Muscle layer of colon (tissue), 2 donors: ENCODE results near the gene PRKAR1B.
"Not testable (repeated sequence)": the region's sequence is repeated elsewhere in the genome, so short reads cannot be mapped to it uniquely, and the experiment has no call there.

Source experiments
- H3K27ac ChIP-seq: one replicate; pipeline ENCODE4 v1.7.0; 2013; ENCODE audit warnings: low read depth, mild to moderate bottlenecking, low read length, moderate library complexity
- H3K27me3 ChIP-seq, 2 donors: one replicate each; pipeline ENCODE4 v1.7.0; 2013; ENCODE audit warnings: low read length in 2 of 2, mild to moderate bottlenecking in 2 of 2; ENCODE audit not compliant: insufficient read depth in 2 of 2, control insufficient read depth in 1 of 2
- H3K36me3 ChIP-seq: one replicate; pipeline ENCODE4 v1.7.0; 2013; ENCODE audit warnings: mild to moderate bottlenecking, low read length; ENCODE audit not compliant: insufficient read depth
- H3K4me1 ChIP-seq: one replicate; pipeline ENCODE4 v1.7.0; 2013; ENCODE audit warnings: mild to moderate bottlenecking, low read length; ENCODE audit not compliant: insufficient read depth
- H3K4me3 ChIP-seq, 2 donors: one replicate each; pipeline ENCODE4 v1.7.0; 2013; ENCODE audit warnings: low read length in 2 of 2, low read depth in 1 of 2, mild to moderate bottlenecking in 1 of 2, moderate library complexity in 1 of 2
- H3K9ac ChIP-seq: one replicate; pipeline ENCODE4 v1.7.0; 2013; ENCODE audit warnings: low read length
- H3K9me3 ChIP-seq: one replicate; pipeline ENCODE4 v1.7.0; 2013; ENCODE audit warnings: mild to moderate bottlenecking, low read length
- donor health status: abdominal sarcoma.
- donor health status: Adenocarcinoma of cecum.

Gene PRKAR1B

DNA sequence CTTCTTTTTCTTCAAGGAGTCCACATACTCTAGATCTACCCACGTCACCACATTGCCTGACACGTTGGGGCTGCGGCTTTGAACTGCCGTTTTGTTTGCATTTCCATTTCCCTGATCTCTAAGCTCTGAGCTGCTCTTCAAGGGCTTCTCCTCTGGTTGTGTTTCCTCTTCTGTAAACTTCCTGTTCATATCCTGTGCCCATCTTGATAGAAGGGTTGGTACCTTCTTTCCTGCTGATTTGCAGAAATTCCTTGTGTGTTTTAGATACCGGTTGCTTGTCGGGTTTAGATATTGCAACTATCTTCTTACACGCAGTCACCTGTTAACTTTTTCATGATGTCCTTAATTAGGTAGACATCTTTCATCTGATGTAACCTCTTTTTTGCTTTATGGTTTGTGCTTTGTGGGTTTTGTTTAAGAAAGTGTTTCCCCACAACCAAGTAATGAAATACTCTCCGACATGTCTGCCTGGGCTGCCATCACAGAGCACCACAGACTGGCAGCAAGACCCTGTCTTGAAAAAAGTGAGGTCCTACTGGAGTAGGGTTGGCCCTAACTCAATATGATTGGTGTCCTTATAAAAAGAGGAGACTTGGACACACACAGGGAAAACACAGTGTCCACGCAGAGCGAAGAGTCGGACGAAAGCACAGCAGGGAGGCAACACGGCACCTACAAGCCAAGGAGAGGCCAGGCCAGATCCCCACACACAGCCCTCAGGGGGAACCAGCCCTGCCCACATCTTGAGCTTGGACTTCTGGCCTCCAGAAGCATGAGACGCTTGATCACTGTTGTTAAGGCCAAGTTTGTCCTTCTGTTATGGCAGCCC, 108.3 kb downstream of the PRKAR1B start:
- peaks cover 7% of the 10 kb centered on the region for H3K9me3 ChIP-seq
- no peaks in the 10 kb centered on the region for H3K36me3 ChIP-seq
- no peaks in the 10 kb centered on the region for H3K27me3 ChIP-seq
- H3K4me3 ChIP-seq, result no peak overlapping the region
- no peak overlapping the region for H3K9ac ChIP-seq
- H3K4me1 ChIP-seq, result no peaks in the 10 kb centered on the region
- H3K27ac ChIP-seq, result no peak overlapping the region

GRCh38 chr7:617614-618538, 109.2 kb downstream of the PRKAR1B start:
- Histone ChIP-seq H3K36me3 (no peaks in the 10 kb centered on the region), H3K9me3 (peaks cover 7% of the 10 kb centered on the region), H3K4me1 (no peaks in the 10 kb centered on the region), H3K27ac (no peak overlapping the region), H3K9ac (no peak overlapping the region), H3K4me3 (no peak overlapping the region), H3K27me3 (no peaks in the 10 kb centered on the region)

DNA sequence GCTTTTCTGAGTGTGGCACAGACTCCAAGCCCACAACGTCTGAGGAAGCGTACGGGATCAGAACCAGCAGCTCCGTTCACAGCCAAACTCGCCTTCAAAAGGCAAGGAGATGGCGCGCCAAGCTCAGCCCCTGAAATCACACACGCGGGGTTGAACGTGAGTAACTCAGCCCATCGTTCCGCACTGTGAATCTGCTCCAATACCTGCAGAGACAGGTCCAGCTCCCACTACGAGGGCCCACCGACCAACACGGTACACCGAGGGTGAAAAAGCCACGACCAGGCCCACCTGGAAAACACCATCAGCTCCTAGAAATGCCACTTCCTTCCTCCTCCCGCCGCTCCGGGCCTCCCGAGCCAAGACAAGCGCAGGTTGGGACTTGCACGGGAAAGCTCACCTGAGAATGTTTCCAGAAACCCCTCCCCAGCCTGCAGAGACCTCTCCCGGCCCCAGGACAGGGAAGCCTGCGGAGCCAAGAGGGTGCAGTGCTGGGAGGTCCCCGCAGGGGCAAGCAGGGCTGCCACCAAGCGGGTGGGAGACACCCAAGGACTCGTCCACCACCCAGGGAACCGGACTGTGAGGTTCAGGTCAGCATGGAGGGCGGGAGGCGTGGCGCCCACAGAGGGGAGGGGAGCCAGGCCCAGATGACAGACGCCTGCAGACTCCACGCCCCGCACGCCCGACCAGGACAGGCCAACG, 113.5 kb downstream of the PRKAR1B start:
- no peaks in the 10 kb centered on the region for H3K4me1 ChIP-seq
- no peak overlapping the region for H3K4me3 ChIP-seq
- H3K27me3 ChIP-seq, result no peaks in the 10 kb centered on the region
- no peak overlapping the region for H3K27ac ChIP-seq
- H3K9ac ChIP-seq, result no peak overlapping the region
- no peaks in the 10 kb centered on the region for H3K36me3 ChIP-seq
- H3K9me3 ChIP-seq, result no peaks in the 10 kb centered on the region

DNA sequence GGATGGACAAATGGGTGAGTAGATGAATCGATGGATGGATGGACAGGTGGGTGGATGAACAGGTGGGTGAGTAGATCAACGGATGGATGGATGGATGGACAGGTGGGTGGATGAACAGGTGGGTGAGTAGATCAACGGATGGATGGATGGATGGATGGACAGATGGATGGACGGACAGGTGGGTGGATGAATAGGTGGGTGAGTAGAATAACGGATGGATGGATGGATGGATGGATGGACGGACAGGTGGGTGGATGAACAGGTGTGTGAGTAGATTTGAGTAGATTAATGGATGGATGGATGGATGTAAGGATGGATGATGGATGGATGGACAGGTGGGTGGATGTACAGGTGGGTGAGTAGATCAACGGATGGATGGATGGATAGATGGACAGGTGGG, 115.2 kb downstream of the PRKAR1B start:
- not testable (repeated sequence) for H3K9me3 ChIP-seq, H3K27me3 ChIP-seq, H3K4me3 ChIP-seq, H3K4me1 ChIP-seq, H3K27ac ChIP-seq, H3K36me3 ChIP-seq, H3K9ac ChIP-seq

- H3K36me3 ChIP-seq, result no peaks in the 10 kb centered on the region
- H3K4me3 ChIP-seq, result no peak overlapping the region
- no peaks in the 10 kb centered on the region for H3K27me3 ChIP-seq
- H3K27ac ChIP-seq, result no peak overlapping the region
- H3K4me1 ChIP-seq, result no peaks in the 10 kb centered on the region
- no peak overlapping the region for H3K9ac ChIP-seq
- H3K9me3 ChIP-seq, result no peaks in the 10 kb centered on the region
These were observed 115.7 kb downstream of the PRKAR1B start for GRCh38 chr7:611281-611810.

DNA sequence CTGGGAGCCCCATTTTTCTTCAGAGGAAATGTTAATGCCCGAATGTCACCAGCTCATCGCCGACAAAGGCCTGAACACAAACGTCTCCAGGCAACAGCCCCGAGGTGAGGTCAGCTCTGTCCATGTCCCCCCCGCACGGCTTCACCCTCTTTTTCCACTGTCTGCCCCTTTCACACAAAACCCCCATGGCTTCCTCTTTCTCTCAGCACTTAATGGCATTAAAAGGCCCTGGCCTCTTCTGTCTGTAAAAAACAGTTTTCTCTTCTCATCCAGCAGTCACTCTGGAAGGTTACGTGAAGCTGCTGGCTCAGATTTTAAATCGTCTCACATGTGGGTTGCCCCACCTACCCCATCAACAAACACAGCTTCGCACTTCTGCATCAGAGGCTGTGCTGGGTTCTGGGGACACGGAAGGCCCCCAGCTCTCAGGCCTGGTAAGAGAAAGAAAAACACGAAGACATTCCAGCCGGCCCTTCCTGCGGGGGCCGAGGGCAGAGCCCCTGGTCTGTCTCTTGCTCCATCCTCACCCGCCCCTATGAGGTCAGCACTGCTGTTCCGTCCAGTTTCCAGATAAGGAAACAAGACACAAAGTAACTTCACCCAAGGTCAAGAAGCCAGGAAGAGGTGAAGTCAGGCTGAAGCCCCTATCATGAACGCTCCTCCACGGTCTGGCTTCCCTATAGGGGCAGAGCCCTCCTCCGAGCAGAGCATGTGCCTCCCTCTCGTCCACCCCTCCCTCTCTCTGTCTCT, 116.4 kb downstream of the PRKAR1B start:
- no peaks in the 10 kb centered on the region for H3K27me3 ChIP-seq
- no peak overlapping the region for H3K9ac ChIP-seq
- H3K4me1 ChIP-seq, result no peaks in the 10 kb centered on the region
- no peaks in the 10 kb centered on the region for H3K9me3 ChIP-seq
- H3K27ac ChIP-seq, result no peak overlapping the region
- H3K4me3 ChIP-seq, result no peak overlapping the region
- H3K36me3 ChIP-seq, result no peaks in the 10 kb centered on the region

- Histone ChIP-seq H3K9me3 (no peaks in the 10 kb centered on the region), H3K9ac (no peak overlapping the region), H3K27ac (no peak overlapping the region), H3K4me1 (no peaks in the 10 kb centered on the region), H3K36me3 (no peaks in the 10 kb centered on the region), H3K27me3 (no peaks in the 10 kb centered on the region), H3K4me3 (no peak overlapping the region)
These were observed 116.9 kb downstream of the PRKAR1B start for GRCh38 chr7:610141-610530.

- Histone ChIP-seq H3K4me1 (no peaks in the 10 kb centered on the region), H3K27me3 (no peaks in the 10 kb centered on the region), H3K36me3 (no peaks in the 10 kb centered on the region), H3K4me3 (no peak overlapping the region), H3K9me3 (no peaks in the 10 kb centered on the region), H3K9ac (no peak overlapping the region), H3K27ac (no peak overlapping the region)
These were observed 117.7 kb downstream of the PRKAR1B start for GRCh38 chr7:609365-609764.

DNA sequence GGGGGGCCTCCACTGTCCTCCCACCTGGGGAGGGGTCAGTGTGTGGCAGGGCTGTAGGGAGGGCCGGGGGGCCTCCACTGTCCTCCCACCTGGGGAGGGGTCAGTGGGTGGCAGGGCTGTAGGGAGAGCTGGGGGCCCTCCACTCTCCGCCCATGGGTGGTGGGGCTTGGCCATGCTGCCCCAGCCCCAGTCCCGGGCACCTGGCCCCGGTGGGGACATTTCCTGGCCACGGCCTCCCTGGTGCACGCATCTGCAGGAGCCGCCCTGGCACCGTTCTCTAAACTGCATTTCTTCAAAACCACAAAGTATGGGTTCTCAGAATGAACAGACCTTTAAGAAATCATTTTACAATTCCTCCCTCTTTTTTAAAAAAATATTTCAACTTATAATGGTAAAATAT, 118.1 kb downstream of the PRKAR1B start:
- no peak overlapping the region for H3K27ac ChIP-seq
- no peaks in the 10 kb centered on the region for H3K4me1 ChIP-seq
- no peak overlapping the region for H3K9ac ChIP-seq
- no peaks in the 10 kb centered on the region for H3K27me3 ChIP-seq
- H3K9me3 ChIP-seq, result no peaks in the 10 kb centered on the region
- no peak overlapping the region for H3K4me3 ChIP-seq
- no peaks in the 10 kb centered on the region for H3K36me3 ChIP-seq

- no peaks in the 10 kb centered on the region for H3K36me3 ChIP-seq
- no peak overlapping the region for H3K9ac ChIP-seq
- H3K4me1 ChIP-seq, result no peaks in the 10 kb centered on the region
- H3K9me3 ChIP-seq, result no peaks in the 10 kb centered on the region
- H3K4me3 ChIP-seq, result no peak overlapping the region
- H3K27ac ChIP-seq, result no peak overlapping the region
- H3K27me3 ChIP-seq, result no peaks in the 10 kb centered on the region
These were observed 118.7 kb downstream of the PRKAR1B start for GRCh38 chr7:608361-608760.
